GM12865 (cell line): ENCODE results near the gene CSTPP1.

ENCODE experiments used
- DNase-seq: peaks from one replicate; pipeline ENCODE4 v3.0.0; 2010; ENCODE audit warnings: low read depth
- H3K4me3 ChIP-seq: 2 replicates; pipeline ENCODE4 v1.5.1; 2011; ENCODE audit warnings: mild to moderate bottlenecking, low read depth, low read length, control low read depth
- CTCF ChIP-seq: IDR thresholded peaks from 2 replicates; pipeline ENCODE4 v1.5.1; 2011; ENCODE audit warnings: low read length, control low read depth, low read depth, inconsistent platforms; ENCODE audit not compliant: insufficient read depth; ENCODE audit errors: missing control alignments

Gene CSTPP1

DNA sequence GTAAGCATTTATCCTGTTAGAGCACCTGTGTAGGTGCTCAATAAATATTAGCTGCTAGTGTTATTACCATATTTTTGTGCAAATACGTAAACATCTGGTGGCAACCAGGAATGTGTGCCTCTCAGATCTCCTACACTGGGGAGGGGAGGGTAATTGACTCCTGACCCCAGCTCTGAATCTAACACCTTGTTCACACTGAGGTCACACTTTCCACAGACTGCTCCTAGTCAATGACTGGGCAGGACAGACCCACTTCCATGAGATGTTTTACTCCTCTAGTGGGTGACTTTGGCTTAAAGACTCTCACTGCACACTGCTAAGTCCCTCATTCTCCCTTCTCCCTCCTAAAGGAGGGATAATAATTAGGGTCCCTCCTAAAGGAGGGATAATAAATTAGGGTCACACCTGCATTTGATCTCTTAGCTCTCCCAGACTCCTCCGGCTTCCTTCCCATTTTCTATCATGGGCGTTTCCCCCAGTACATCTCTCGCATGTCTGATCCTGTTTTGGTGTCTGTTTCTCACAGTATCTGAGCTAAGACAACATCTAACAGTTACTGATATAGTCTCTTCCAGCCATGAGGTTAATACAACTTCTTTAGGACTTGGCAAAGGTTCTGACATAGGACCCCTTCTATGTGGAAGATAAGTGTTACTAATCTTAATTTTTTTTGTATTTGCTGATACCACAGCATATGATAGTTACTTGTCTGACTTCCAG, 8.0 kb downstream of the CSTPP1 start:
- DNase-seq: no peak
- no peak overlapping the region for H3K4me3 ChIP-seq
- no peak for TF ChIP-seq CTCF

- no peak for TF ChIP-seq CTCF
- no peak for DNase-seq
- H3K4me3 ChIP-seq: no peak overlapping the region
Measured at GRCh38 chr11:46947399-46948077, 11.0 kb downstream of the CSTPP1 start.

GRCh38 chr11:46948378-46949131, 12.0 kb downstream of the CSTPP1 start:
- TF ChIP-seq CTCF: no peak
- no peak overlapping the region for H3K4me3 ChIP-seq
- DNase-seq: no peak

- H3K4me3 ChIP-seq: no peak overlapping the region
- no peak for DNase-seq
- no peak for TF ChIP-seq CTCF
Measured at GRCh38 chr11:46949297-46949696, 12.7 kb downstream of the CSTPP1 start.

GRCh38 chr11:46951864-46952263, 15.3 kb downstream of the CSTPP1 start:
- TF ChIP-seq CTCF: no peak
- DNase-seq: no peak
- H3K4me3 ChIP-seq: no peak overlapping the region

DNA sequence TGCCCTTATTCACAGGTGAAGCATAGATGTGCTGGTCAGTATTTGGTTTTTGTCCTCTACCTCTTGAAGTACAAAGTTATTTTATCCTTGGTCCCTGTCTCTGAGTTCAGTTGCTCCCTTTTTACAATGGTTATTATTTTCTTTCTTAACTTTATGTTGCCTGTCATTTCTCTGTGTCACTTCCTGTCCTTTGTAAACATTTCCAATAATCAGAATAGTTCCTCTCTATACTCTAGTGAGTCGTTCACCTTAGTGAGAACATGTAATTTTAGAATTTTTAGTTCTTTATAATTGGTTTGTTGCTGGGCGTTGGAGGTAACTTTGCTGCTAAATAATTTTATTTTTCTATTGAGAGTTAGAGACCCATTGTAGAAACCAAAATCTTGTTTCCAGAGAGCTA, 16.0 kb downstream of the CSTPP1 start:
- H3K4me3 ChIP-seq: no peak overlapping the region
- DNase-seq: no peak
- TF ChIP-seq CTCF: no peak
